GM19099 (cell line): ENCODE results near the gene WDR77.

Experiments used
- POLR2A ChIP-seq: IDR thresholded peaks from 3 replicates; pipeline ENCODE4 v1.6.1; 2011; ENCODE audit warnings: low read depth; ENCODE audit not compliant: insufficient read length; ENCODE audit errors: extremely low read depth

WDR77 gene

GRCh38 chr1:111422546-111423391 is 26.3 kb downstream of the WDR77 start:
- TF ChIP-seq POLR2A, result no peak

GRCh38 chr1:111420377-111420776 is 28.7 kb downstream of the WDR77 start:
- TF ChIP-seq POLR2A, result no peak

GRCh38 chr1:111419037-111419436 is 30.0 kb downstream of the WDR77 start:
- no peak for TF ChIP-seq POLR2A

GRCh38 chr1:111417755-111418154 is 31.3 kb downstream of the WDR77 start:
- no peak for TF ChIP-seq POLR2A

- no peak for TF ChIP-seq POLR2A
Measured at GRCh38 chr1:111415461-111415860, 33.6 kb downstream of the WDR77 start.

GRCh38 chr1:111414756-111415155 is 34.3 kb downstream of the WDR77 start:
- TF ChIP-seq POLR2A, result no peak

GRCh38 chr1:111412839-111413238 is 36.2 kb downstream of the WDR77 start:
- no peak for TF ChIP-seq POLR2A

- TF ChIP-seq POLR2A, result no peak
Measured at GRCh38 chr1:111407301-111407700, 41.8 kb downstream of the WDR77 start.

- TF ChIP-seq POLR2A, result no peak
Measured at GRCh38 chr1:111406321-111406768, 42.7 kb downstream of the WDR77 start.

- no peak for TF ChIP-seq POLR2A
Measured at GRCh38 chr1:111404588-111404987, 44.5 kb downstream of the WDR77 start.

- TF ChIP-seq POLR2A, result no peak
Measured at GRCh38 chr1:111402083-111402482, 47.0 kb downstream of the WDR77 start.

- no peak for TF ChIP-seq POLR2A
Measured at GRCh38 chr1:111399792-111400610, 49.1 kb downstream of the WDR77 start.

- TF ChIP-seq POLR2A, result no peak
Measured at GRCh38 chr1:111392460-111392945, 56.6 kb downstream of the WDR77 start.

GRCh38 chr1:111392042-111392441 is 57.0 kb downstream of the WDR77 start:
- no peak for TF ChIP-seq POLR2A
